NCI-H345 treated with DMSO at 0.1 percent for 48 hours (cell line): ENCODE results near the gene TBC1D16.

Experiments used
- DNase-seq: peaks from one replicate; lab custom pipeline; 2025; ENCODE audit not compliant: unreplicated experiment; lab: John Stamatoyannopoulos, UW

The TBC1D16 gene

DNA sequence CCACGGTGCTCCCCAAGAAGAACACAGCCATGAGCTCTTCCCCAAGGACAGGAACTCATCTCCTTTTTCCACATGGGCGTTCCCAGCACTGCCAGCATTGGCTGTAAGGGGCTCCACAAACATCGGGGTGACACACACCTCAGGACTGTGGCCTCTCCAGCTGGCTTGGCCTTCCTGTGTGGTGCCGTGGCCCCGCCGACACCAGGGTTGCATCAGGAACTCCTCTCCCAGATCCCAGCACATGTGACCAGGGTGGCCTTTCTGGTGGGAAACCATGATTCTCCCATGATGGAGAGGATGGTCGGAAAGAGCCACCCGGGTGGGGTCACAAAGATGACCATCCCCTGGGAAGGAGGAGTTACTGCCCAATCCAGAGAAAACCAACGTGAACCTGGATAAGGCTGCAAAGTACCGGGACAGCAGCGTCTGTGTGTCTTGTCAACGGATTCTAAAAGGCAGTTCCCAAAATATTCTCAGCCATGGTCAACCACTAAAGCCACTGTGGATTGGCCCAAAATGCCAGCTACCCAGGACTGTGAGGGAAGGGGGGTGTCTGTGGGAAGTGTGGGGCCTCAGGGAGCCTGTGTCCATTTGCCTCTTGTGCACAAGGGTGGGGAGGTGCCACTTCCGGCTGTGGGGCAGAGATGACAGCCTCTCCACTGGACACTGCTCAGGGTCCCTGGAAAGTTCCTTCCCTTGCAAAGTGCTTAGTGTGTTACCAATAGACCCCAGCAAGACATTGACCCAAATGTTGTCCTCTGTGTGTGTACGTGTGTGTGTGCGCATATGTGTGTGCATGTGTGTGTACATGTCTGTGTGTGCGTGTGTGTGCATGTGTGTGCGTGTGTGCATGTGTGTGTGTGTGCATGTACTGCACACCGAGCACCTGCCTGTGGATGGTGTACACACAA, 118.4 kb downstream of the TBC1D16 start:
- DNase-seq = no peak

DNA sequence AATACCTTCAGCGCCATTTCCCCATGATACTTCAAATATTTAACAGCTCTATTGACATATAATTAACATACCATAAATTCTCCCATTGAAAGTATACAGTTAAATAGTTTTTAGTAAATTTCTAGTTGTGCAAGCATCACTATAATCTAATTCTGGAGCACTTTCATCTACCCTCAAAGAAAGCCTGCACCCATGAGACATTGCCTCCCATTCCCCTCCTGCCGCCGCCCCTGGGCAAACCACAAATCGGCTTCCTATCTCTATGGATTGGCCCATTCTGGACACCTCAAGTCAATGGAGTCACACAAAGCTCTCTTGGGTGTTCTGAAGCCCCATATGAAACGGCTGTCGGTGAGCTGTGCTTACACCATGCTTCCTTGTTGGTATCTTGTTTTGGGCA, 119.2 kb downstream of the TBC1D16 start:
- no peak for DNase-seq

DNA sequence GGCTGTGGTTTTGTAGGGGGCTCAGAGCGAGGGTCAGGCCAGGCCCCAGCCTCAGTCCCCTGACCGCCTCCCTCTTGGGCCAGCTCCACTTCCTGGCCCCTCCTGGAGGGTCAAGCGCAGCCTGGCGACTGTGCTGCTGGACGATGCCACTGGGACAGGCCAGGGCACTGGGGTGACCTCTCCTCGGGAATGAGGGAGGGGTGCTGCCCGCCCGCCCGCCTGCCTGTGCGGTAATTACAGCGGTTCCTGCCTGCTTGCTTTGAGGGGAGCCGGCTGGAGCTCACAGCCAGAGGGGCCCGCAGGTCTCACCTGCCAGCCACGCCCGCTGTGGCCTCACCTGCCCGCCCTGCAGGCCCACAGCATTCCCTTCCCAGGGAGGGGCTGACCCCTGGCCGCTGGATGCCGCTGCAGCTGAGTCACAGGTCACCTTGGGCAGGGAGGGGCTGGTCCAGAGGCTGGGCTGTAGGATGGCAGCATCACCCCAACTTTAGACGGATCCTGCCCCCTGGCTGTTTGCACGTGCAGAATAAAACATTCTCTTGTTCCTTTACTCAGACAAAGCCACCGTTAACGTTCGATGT, 119.7 kb downstream of the TBC1D16 start:
- no peak for DNase-seq

DNA sequence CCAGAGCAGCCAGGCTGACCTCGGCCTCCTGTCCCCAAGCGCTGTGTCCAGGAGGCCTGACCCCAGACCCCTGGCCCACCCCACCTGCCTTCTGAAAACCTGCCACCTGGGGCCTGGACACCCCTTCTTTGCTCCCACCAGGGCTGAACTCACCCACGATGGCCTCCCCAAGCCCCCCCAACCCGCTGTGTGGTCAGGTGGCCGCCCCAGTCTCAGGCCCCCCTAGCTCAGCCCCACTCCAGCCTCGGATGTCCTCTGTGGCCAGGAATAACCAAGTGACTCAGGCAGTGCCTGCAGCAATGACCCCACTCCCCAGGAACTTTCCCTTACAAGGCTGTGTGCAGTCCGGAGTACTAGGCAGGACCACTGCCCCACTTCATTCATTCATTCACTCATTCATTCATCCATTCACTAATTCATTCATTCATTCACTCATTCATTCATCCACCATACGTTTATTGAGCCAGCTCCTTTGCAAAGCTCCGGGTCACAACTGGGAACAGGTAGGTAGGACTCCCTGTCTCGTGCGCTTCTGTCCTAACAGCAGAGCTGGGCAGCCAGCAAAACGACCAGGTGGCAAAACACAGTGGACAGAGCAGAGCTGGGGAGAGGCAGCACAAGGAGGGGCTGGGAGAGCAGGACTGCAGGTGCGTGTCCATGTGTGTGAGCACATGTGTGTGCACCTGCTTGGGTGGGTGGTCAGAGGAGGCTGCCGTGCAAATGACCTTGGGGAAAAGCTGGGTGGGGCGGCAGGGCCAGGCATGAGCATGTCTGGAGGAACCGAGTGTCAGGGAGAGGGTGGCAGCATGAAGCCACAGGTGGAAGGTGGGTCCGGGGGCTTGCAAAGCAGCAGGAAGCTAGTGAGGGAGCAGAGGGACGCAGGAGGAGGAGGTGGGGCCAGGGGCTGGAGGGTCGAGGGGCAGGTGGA, 120.6 kb downstream of the TBC1D16 start:
- no peak for DNase-seq

DNA sequence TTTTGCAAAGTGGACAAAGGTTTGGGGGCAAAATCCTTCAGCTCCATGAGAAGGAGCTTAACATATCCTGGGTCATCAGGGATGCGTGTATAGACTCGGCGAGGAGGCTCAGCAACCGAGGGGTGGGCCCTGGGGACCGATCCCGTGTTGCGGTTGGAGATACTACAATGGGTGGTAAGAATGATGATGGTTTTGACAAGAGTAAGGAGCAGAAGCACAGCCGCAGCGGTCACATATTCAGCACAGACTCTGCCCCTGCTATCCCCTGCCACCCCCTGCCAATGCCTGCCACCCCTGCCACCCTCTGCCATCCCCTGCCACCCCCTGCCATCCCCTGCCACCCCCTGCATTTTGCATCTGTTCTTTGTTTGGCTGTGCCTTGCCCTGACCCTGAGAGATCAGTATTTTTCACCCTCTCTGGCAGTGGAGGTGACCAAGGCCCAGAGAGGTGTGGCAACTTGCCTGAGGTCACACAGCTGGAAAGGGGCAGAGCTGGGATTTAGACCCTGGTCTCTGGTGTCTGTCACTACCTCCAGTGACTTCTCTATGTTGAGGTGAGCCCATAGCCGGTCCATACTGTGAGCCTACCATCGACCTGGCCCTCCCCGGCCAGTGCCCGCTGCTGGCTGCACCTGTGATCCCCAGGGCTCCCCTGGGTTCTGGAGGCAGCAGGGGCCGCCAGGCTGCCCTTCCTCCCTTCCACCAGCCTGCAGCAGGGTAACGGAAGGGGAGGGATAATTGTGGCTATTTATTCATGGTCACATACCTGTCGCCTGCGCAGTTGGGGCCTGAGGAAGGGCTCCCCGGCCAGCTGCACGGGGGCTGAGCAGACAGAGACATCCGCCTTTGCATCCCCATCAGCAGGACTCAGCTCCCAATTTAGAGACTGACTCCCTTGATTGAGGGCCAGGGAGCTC, 121.5 kb downstream of the TBC1D16 start:
- DNase-seq = no peak

DNA sequence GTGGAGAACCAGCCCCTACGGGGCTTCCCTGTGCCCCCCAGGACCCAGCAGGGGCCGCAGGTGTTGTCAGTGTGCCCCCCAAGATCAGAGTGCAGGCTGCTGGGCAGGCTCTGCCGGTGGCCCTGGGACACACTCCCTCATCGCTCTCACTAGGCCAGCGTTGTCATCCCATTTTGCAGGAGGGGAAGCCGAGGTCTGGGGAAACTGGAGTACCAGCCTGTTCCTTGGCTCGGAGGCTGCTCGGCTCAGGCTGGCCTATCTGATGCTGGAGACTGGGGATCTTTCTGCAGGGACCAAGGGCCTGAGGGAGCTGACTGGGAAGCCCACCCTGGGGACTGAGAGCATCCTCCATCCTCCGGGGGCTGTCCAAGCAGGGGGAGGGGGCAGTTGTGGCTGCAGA, 122.2 kb downstream of the TBC1D16 start:
- DNase-seq = no peak

DNA sequence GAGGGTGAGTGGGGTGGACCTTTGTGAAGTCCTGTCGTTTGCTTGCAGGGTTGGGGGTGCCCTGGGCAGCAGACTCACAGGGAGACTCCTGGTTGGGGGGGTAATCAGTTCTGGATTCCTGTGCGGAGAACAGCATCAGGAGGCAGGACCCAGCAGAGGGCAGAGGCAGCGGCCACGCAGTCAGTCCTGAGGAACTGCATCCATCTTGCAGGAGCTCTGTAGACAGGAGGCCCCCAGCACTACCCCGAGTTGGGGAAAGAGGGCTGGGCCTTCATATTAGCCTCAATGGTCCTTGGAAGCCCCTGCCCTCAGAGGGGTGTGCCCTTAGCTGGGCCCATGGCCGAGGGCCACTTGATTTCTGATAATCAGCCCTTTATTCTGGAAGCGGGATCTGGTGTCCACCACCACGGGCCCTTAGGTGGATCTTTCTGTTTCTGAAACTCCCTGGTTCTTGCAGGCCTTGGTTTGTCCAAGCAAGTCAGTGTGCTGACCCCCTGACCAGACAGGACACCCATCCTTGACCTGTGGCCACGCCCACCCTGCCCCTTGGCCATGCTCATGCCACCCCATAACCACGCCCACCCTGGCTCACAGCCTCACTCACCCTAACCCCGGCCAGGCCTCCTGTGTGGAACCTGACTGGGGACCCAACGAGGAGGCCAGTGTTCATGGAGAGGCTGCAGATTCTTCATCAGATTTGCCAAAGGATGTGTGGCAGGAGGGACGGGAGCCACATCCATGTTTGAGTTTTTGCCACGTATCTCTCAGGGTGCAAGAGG, 122.9 kb downstream of the TBC1D16 start:
- DNase-seq = no peak

DNA sequence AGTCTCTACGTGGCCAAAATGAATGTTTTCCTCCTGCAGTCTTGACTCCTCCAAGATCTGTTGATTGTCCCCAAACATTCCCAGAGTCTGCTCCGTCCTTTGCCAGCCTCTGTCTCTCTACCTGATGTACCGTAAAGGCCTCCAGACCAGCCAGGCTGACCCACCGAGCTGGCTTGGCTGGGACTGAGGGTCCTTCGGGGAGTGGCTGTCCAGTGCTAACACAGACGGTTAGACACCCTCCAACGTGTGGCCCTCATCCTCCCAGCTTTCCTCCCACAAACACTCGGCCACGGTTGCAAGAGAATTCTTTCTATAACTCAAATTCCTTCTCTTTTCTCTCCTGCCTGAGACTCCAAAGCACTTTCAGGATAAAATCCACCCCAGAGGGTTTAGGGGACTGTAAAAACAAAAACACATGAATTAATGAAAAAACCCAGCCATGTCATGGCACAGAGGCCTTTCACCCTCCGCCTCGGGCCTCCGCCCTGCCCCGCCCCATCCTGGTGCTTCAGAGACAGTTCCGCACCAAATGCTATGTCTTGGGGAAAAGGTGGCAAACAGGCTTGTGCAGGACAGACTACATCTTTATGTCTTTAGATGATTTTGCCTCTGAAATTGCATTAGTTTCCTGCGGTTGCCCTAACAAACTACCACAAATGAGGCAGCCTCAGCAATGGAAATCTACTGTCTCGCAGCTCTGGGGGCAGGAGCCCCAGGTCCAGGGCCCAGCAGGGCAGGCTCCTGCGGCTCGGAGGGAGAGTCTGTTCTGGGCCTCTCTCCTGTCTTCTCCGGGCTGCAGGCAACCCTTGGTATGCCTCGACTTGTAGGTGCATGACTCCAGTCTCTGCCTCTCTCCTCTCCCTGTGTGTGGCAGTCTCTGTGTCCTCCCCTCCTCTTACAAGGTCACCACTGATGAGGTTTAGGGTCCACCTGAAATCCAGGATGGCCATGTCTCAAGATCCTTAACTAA, 124.0 kb downstream of the TBC1D16 start:
- DNase-seq = no peak

DNA sequence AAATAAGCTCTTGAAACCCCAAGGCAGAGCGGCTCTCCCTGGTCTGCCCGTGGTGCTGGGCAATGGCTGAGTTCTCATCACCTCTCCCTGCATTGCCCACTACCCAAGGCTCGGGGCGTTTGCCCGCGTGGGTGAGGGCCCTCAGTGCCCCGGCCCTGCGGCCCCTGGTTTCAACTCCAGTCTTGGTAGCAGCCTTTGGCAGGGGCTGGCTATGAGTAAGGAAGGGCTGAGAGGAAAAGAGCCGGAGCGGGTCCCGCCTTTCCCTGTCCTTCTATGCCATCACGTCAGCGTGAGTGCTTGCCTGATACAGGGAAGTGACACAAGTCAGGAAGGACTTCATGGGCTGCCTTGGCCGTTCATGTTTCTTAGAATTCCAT, 124.7 kb downstream of the TBC1D16 start:
- DNase-seq = no peak

DNA sequence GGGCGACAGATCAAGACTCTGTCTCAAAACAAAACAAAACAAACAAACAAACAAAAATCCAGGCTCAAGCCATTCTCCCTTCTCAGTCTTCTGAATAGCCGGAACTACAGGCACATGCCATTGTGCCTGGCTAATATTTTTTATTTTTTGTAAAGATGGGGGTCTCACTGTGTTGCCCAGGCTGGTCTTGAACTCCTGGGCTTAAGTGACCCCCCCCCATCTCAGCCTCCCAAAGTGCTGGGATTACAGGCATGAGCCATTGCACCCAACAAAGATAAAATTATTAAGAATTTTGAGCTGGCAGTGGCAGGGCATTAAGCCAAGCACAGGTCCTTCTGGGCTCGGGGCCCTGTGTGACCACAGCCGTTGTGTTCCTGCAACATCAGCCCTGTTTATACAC, 126.6 kb downstream of the TBC1D16 start:
- no peak for DNase-seq

DNA sequence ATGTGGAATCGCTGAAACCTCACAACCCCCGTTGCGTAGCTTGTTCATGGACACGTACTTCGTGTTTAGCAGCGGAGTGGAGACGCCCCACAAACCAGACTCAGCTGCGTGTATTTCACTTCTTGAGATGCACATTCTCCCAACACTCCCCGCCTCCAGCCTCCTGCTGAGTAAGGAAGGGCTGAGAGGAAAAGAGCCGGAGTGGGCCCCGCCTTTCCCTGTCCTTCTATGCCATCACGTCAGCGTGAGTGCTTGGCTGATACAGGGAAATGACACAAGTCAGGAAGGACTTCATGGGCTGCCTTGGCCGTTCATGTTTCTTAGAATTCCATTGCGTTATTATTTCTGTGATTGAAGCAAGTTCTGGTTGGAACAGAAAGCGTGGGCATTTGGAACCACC, 127.8 kb downstream of the TBC1D16 start:
- DNase-seq = no peak

DNA sequence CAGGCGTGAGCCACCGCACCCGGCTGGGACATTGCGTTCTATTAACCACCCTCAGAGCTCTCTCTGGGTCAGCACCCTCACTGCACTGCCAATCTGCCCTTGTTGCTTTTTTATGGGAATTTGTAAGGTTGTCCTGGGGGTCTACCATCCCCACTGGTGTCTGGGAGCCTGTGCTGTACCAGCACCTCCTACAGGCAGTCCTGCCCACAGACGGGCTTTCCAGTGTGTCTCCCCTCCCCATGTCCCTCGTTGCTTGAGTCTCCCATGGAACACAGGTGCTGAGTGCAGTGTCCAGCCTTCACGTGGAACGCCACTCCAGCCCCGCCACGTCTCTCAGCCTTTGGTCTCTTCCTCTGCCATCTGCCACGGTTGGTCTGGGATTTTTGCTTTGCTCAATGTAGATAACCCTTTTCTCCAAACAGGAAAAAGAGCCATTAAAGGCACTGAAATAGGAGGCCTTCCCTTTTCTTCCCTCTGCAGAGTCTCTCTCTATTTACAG, 128.4 kb downstream of the TBC1D16 start:
- no peak for DNase-seq

DNA sequence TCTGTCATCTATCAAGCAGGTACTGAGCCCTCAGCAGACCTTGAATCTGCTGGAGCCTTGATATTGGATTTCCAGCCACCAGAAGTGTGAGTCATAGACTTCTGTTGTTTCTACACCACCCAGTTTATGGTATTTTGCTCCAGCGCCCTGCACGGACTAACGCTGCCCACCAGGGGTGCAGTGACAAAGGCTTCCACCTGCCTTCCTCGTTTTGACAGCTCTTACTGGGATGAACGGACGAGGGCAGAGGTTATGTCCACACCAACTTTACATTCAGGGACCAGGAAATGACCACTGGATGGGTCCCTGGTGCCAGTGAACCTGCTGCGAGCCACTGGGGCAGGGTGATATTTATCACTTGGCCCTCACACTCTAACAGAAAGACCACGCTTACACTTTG, 129.8 kb downstream of the TBC1D16 start:
- DNase-seq = no peak

DNA sequence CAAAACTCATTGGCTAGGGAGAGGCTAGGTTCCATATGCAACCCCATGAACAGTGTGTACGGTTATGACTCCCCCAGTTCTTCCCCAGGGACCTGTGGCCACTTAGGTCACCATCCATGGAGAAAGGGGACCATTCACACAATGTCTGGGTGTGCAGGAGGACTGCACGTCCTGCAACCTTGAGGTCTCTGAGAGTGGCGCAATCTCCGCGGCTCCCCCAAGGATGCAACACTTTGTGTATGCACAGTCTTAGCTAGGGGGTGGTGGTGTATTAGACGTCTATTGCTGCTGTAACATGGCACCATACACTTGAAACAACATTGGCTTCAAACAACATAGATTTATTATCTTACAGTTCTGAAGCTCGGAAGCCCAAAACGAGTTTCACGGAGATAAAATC, 130.8 kb downstream of the TBC1D16 start:
- no peak for DNase-seq

DNA sequence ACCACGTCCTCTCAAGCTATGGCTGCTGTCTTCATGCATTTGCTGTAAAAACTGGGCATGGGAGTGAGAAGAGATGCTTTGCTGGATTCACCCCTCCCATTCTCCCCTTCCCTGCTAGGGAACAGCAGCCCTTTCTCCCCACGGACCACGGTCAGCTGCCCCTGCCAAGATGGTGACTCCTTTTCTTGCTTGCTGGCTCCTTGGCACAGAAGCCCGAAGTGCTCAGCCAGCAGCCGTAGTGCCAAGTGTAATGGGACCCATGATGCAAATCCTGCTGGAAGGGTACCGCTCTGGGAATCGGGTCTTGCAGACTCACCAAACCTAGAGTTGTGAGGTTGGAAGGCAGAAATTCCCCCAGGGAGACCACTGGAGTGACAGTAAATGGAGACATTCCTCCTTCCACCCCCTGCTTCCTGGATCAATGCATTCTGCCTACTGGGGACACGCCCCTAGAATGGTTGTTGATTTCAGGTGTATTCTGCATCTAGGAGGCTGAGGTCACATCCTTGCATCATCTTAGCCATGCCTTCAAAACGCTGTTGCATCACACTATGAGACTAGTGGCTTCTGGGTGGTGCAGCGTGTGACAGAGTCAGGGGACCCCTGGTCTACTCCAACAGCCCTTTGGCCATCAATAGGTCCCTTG, 133.4 kb downstream of the TBC1D16 start:
- DNase-seq = no peak

DNA sequence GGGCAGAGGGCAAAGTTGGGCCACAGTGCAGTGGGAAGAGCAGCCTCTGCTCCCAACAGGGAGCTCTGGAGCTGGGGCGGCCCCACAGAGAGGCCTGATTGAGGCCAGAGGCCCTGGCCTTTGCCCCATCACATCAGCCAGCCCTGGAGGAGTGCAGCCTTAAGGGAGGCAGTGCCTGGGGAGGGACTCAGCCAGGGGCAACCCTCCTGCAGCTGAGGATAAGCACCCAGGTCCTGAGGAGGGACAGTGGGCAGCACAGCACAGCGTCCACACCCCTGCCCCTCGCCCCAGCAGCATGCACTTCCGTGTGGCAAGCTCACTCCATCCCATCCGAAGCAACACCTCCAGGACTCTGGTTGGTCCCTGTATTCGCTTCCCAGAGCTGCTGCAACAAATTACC, 134.5 kb downstream of the TBC1D16 start:
- DNase-seq = no peak

DNA sequence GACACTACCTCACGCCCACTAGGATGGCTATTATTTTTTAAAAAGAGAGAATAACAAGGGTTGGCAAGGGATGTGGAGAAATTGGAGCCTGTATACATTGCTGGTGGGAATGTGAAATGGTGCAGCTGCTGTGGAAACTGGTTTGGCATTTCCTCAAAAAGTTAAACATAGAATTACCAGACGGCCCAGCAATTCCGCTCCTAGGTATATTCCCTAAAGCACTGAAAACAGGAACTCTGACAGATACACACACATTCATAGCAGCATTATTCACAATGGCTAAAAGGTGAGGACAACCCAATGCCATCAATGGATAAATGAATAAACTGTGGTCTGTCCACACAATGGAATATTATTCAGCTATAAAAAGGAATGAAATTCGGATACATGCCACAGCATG, 136.1 kb downstream of the TBC1D16 start:
- no peak for DNase-seq
